HepG2 (cell line): Measurements from ENCODE around the gene RAB6A. TPM values are rescaled to one million over a fixed set of nuclear protein-coding genes. Genes with fewer than 3 reads are reported as not detected.

Source experiments
- ARID2 ChIP-seq: sonication (generic); formaldehyde crosslinking; IDR thresholded peaks from 2 replicates; pipeline ENCODE4 v1.8.1; 2022; ENCODE audit warnings: mild to moderate bottlenecking, missing genetic modification reagents, borderline replicate concordance
- BHLHE40 ChIP-seq: IDR thresholded peaks from 2 replicates; pipeline ENCODE4 v1.6.1; 2011; ENCODE audit warnings: low read length, improper control_type of control experiment
- BRD4 ChIP-seq: sonication (generic); formaldehyde crosslinking; IDR thresholded peaks from 2 replicates; pipeline ENCODE4 v1.4.0; 2020; ENCODE audit warnings: missing genetic modification reagents
- ELF1 ChIP-seq: sonication (generic); formaldehyde crosslinking; IDR thresholded peaks from 2 replicates; pipeline ENCODE4 v1.4.0; 2020; ENCODE audit warnings: missing genetic modification reagents
- ELF3 ChIP-seq: IDR thresholded peaks from 2 replicates; pipeline ENCODE4 v1.6.1; 2016; ENCODE audit warnings: missing genetic modification reagents, missing compliant biosample characterization
- HMG20B ChIP-seq: conservative IDR thresholded peaks from 2 replicates; pipeline ENCODE4 v1.6.1; 2016; ENCODE audit warnings: missing genetic modification reagents, missing compliant biosample characterization
- HNRNPLL ChIP-seq: fragments of 200-400 bp; formaldehyde crosslinking; IDR thresholded peaks from 2 replicates; pipeline ENCODE4 v1.6.1; 2017; ENCODE audit warnings: mild to moderate bottlenecking, low read depth, low read length; ENCODE audit not compliant: poor library complexity, severe bottlenecking
- HOXA9 ChIP-seq: sonication (generic); formaldehyde crosslinking; IDR thresholded peaks from 2 replicates; pipeline ENCODE4 v1.8.1; 2022; ENCODE audit warnings: missing genetic modification reagents, mild to moderate bottlenecking, moderate library complexity, borderline replicate concordance
- KMT2A ChIP-seq: sonication (generic); formaldehyde crosslinking; IDR thresholded peaks from 2 replicates; pipeline ENCODE4 v1.4.0; 2020; ENCODE audit warnings: missing genetic modification reagents
- NFYC ChIP-seq: IDR thresholded peaks from 2 replicates; pipeline ENCODE4 v1.6.1; 2016; ENCODE audit warnings: missing genetic modification reagents, missing compliant biosample characterization
- PHB2 ChIP-seq: fragments of 450-650 bp; IDR thresholded peaks from 2 replicates; pipeline ENCODE4 v1.6.1; 2018; ENCODE audit not compliant: partially characterized antibody
- REPIN1 ChIP-seq: sonication (generic); formaldehyde crosslinking; IDR thresholded peaks from 2 replicates; pipeline ENCODE4 v1.8.0; 2022; ENCODE audit warnings: missing genetic modification reagents, low read depth, mild to moderate bottlenecking, borderline replicate concordance
- RFX3 ChIP-seq: IDR thresholded peaks from 2 replicates; pipeline ENCODE4 v1.6.1; 2016; ENCODE audit warnings: missing biosample characterization, missing genetic modification reagents
- SALL1 ChIP-seq: sonication (generic); formaldehyde crosslinking; IDR thresholded peaks from 2 replicates; pipeline ENCODE4 v1.8.0; 2022; ENCODE audit warnings: mild to moderate bottlenecking, missing genetic modification reagents
- SMARCC2 ChIP-seq: fragments of 450-650 bp; IDR thresholded peaks from 2 replicates; pipeline ENCODE4 v1.6.1; 2017; ENCODE audit warnings: antibody characterized with exemption, mild to moderate bottlenecking
- SRSF1 ChIP-seq: fragments of 200-400 bp; formaldehyde crosslinking; optimal IDR thresholded peaks from 2 replicates; pipeline ENCODE3; 2017; ENCODE audit warnings: mild to moderate bottlenecking, low read depth, low read length, moderate library complexity
- TAF1 ChIP-seq: sonication (generic); formaldehyde crosslinking; IDR thresholded peaks from 2 replicates; pipeline ENCODE4 v1.4.0; 2020; ENCODE audit warnings: missing genetic modification reagents
- TP53 ChIP-seq: sonication (generic); formaldehyde crosslinking; conservative IDR thresholded peaks from 2 replicates; pipeline ENCODE4 v1.4.0; 2020; ENCODE audit warnings: missing genetic modification reagents
- YEATS4 ChIP-seq: sonication (generic); formaldehyde crosslinking; IDR thresholded peaks from 2 replicates; pipeline ENCODE4 v1.4.0; 2020; ENCODE audit warnings: missing genetic modification reagents, borderline replicate concordance
- YY1 ChIP-seq: IDR thresholded peaks from 2 replicates; pipeline ENCODE4 v1.6.1; 2011; ENCODE audit warnings: low read length, low read depth, moderate library complexity, mild to moderate bottlenecking; ENCODE audit not compliant: insufficient read depth, insufficient replicate concordance
- ZFP36L2 ChIP-seq: sonication (generic); formaldehyde crosslinking; IDR thresholded peaks from 2 replicates; pipeline ENCODE4 v1.4.0; 2020; ENCODE audit warnings: missing genetic modification reagents
- ZMAT3 ChIP-seq: sonication (generic); formaldehyde crosslinking; conservative IDR thresholded peaks from 2 replicates; pipeline ENCODE4 v1.7.0; 2021; ENCODE audit warnings: missing genetic modification reagents
- ZNF33A ChIP-seq: sonication (generic); formaldehyde crosslinking; IDR thresholded peaks from 2 replicates; pipeline ENCODE4 v1.5.1; 2020; ENCODE audit warnings: missing genetic modification reagents, mild to moderate bottlenecking, moderate library complexity, borderline replicate concordance
- ZNF350 ChIP-seq: sonication (generic); formaldehyde crosslinking; IDR thresholded peaks from 2 replicates; pipeline ENCODE4 v1.4.0; 2020; ENCODE audit warnings: mild to moderate bottlenecking, low read depth, missing genetic modification reagents, borderline replicate concordance
- ZNF354B ChIP-seq: sonication (generic); formaldehyde crosslinking; IDR thresholded peaks from 2 replicates; pipeline ENCODE4 v1.8.0; 2022; ENCODE audit warnings: mild to moderate bottlenecking, missing genetic modification reagents
- ZNF563 ChIP-seq: sonication (generic); formaldehyde crosslinking; IDR thresholded peaks from 2 replicates; pipeline ENCODE4 v1.8.0; 2022; ENCODE audit warnings: mild to moderate bottlenecking, moderate library complexity, missing genetic modification reagents
- ZNF570 ChIP-seq: sonication (generic); formaldehyde crosslinking; IDR thresholded peaks from 2 replicates; pipeline ENCODE4 v1.4.0; 2020; ENCODE audit warnings: mild to moderate bottlenecking, missing genetic modification reagents, borderline replicate concordance
- ZNF703 ChIP-seq: sonication (generic); formaldehyde crosslinking; IDR thresholded peaks from 2 replicates; pipeline ENCODE4 v1.5.1; 2020; ENCODE audit warnings: missing genetic modification reagents, mild to moderate bottlenecking, moderate library complexity, borderline replicate concordance
- polyA plus RNA-seq, 8 experiments: library from polyadenylated mRNA; depleted of rRNA in 3 of 8; stranded (reverse) in 7 of 8; unstranded in 1 of 8; fragments of >200 nt; fragmentation: Illumina TruSeq in 4 of 8; extraction: Trizol in 4 of 8; gene quantifications; 2 replicates each; pipeline versions ENCODE4 v1.2.1 to v1.2.3, GENCODE V29; 2011 to 2016; ENCODE audit warnings: low read depth in 4 of 8, missing spikeins in 1 of 8, mixed read lengths in 1 of 8; ENCODE audit not compliant: insufficient read depth in 1 of 8
- total RNA-seq, 5 experiments: library from RNA; depleted of rRNA; stranded (reverse); fragments of >200 nt; fragmentation: Illumina TruSeq; extraction: Trizol; gene quantifications; 2 replicates each; pipeline ENCODE4 v1.2.3, GENCODE V29; 2016; ENCODE audit warnings: low read depth in 1 of 5
- TF ChIP-seq, protein P1 (sequence below): sonication (generic); formaldehyde crosslinking; IDR thresholded peaks from 2 replicates; pipeline ENCODE4 v1.8.0; 2022; ENCODE audit warnings: mild to moderate bottlenecking, missing genetic modification reagents, borderline replicate concordance
- TF ChIP-seq, protein P2 (sequence below): sonication (generic); formaldehyde crosslinking; IDR thresholded peaks from 2 replicates; pipeline ENCODE4 v1.8.0; 2022; ENCODE audit warnings: mild to moderate bottlenecking, missing genetic modification reagents; ENCODE audit not compliant: insufficient replicate concordance

RAB6A gene
- total and polyA plus RNA-seq, 2 of the 13 experiments (the other 11 are each of a cell fraction or from before 2014, with no cell fraction given) = 74.3 to 121 TPM

GRCh38 chr11:73760679-73761402, at the start of gene RAB6A (continued):
- TF ChIP-seq, protein P1, sequence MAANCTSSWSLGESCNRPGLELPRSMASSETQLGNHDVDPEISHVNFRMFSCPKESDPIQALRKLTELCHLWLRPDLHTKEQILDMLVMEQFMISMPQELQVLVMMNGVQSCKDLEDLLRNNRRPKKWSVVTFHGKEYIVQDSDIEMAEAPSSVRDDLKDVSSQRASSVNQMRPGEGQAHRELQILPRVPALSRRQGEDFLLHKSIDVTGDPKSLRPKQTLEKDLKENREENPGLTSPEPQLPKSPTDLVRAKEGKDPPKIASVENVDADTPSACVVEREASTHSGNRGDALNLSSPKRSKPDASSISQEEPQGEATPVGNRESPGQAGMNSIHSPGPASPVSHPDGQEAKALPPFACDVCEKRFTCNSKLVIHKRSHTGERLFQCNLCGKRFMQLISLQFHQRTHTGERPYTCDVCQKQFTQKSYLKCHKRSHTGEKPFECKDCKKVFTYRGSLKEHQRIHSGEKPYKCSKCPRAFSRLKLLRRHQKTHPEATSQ (CRISPR knock-in tag) = no peak
- TF ChIP-seq BRD4 (CRISPR knock-in tag) = 0 out of 2 replicates have a peak, but pooled peaks have one; percentile 32
- no peak for TF ChIP-seq HMG20B
- TF ChIP-seq TP53 (CRISPR knock-in tag) = no peak
- TF ChIP-seq RFX3 = no peak
- TF ChIP-seq REPIN1 (CRISPR knock-in tag) = 0 out of 2 replicates have a peak, but pooled peaks have one; percentile 38
- peak; percentile 88 for TF ChIP-seq NFYC (CRISPR knock-in tag)
- TF ChIP-seq TAF1 (CRISPR knock-in tag) = peak; percentile 83
- no peak for TF ChIP-seq SMARCC2
- TF ChIP-seq ZNF570 (CRISPR knock-in tag) = no peak
- TF ChIP-seq ZNF350 = no peak
- TF ChIP-seq KMT2A (CRISPR knock-in tag) = peak; percentile 74
- TF ChIP-seq SRSF1 = peak; percentile 49
- no peak for TF ChIP-seq ZNF354B (CRISPR knock-in tag)
- 0 out of 2 replicates have a peak, but pooled peaks have one; percentile 32 for TF ChIP-seq BHLHE40
- 0 out of 2 replicates have a peak, but pooled peaks have one; percentile 50 for TF ChIP-seq ZNF563 (CRISPR knock-in tag)
- TF ChIP-seq YEATS4 (CRISPR knock-in tag) = peak; percentile 80; the same call in 1 of the 2 replicates
- TF ChIP-seq PHB2 = no peak
- no peak for TF ChIP-seq ZNF703
- peak; percentile 55 for TF ChIP-seq SALL1 (CRISPR knock-in tag)
- no peak; the same call in 1 of the 2 replicates for TF ChIP-seq ZMAT3 (CRISPR knock-in tag)
- peak; percentile 44 for TF ChIP-seq HNRNPLL
- peak; percentile 71; the same call in 1 of the 2 replicates for TF ChIP-seq ARID2 (CRISPR knock-in tag)
- TF ChIP-seq ZNF33A = no peak
- no peak; the same call in 1 of the 2 replicates for TF ChIP-seq HOXA9 (CRISPR knock-in tag)
- peak; percentile 93 for TF ChIP-seq ELF1 (CRISPR knock-in tag)
- TF ChIP-seq ELF3 (CRISPR knock-in tag) = peak; percentile 84
- TF ChIP-seq YY1 = no peak
- no peak for TF ChIP-seq ZFP36L2 (CRISPR knock-in tag)
- TF ChIP-seq, protein P2, sequence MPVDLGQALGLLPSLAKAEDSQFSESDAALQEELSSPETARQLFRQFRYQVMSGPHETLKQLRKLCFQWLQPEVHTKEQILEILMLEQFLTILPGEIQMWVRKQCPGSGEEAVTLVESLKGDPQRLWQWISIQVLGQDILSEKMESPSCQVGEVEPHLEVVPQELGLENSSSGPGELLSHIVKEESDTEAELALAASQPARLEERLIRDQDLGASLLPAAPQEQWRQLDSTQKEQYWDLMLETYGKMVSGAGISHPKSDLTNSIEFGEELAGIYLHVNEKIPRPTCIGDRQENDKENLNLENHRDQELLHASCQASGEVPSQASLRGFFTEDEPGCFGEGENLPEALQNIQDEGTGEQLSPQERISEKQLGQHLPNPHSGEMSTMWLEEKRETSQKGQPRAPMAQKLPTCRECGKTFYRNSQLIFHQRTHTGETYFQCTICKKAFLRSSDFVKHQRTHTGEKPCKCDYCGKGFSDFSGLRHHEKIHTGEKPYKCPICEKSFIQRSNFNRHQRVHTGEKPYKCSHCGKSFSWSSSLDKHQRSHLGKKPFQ (CRISPR knock-in tag) = no peak
